ENCODE results near the gene FUT8.

The FUT8 gene

DNA sequence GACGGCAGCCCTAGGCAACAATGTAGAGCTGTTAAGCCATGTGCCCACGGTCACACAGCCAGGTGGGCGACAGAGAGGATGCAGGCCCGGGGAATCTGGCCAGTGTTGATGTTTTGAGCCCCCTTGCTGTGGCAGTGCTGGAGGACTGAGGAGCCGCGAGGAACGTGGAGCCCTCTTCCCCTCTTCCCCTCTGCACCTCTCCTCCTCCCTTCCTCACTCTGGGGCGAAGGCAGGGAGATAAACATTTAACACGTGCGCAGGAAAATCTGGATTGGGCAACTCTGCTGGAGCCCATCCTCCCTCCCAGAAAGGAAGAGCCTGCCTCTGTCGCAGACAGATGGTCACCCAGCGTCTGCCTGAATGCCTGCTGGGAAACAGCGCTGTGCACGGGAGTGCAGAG is 376.8 kb downstream of the FUT8 start:
- DNase-seq (ENCODE audit: extremely low read depth, low read depth), result no peak
- TF ChIP-seq, protein P1, sequence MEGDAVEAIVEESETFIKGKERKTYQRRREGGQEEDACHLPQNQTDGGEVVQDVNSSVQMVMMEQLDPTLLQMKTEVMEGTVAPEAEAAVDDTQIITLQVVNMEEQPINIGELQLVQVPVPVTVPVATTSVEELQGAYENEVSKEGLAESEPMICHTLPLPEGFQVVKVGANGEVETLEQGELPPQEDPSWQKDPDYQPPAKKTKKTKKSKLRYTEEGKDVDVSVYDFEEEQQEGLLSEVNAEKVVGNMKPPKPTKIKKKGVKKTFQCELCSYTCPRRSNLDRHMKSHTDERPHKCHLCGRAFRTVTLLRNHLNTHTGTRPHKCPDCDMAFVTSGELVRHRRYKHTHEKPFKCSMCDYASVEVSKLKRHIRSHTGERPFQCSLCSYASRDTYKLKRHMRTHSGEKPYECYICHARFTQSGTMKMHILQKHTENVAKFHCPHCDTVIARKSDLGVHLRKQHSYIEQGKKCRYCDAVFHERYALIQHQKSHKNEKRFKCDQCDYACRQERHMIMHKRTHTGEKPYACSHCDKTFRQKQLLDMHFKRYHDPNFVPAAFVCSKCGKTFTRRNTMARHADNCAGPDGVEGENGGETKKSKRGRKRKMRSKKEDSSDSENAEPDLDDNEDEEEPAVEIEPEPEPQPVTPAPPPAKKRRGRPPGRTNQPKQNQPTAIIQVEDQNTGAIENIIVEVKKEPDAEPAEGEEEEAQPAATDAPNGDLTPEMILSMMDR (IDR thresholded peaks at IDR 0.05; ENCODE audit: low read depth, low read length), result no peak

DNA sequence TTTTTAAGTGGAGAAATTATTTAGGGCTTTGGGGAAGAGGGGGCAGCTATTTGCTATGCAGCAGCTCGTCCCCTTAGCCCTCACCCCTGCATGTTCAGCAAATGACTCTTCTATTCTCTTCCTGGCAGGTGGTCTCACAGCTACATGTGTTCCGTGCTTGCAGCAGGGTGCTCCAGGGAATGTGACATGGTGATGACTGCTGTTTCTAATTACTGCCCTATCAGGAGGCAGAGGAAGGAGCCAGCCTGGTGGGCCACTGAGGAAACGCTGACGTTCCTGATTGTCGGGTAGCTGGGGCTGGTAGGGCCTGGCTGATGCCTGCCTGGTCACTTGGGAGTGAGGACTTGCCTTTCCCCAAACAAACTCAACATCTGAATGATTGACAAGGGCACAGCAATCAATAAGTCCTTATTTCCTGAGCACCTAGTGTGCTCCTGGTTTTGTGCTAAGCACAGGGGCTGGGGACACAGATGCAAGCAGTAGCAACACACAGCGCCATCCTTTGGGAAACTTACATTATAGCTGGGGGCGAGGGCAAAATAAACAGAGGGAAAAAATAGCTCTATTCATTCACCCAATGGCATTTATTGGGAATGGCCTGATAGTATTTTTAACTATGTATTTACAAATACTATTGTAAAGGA is 377.8 kb downstream of the FUT8 start:
- no peak for DNase-seq (ENCODE audit: extremely low read depth, low read depth)
- TF ChIP-seq, protein P1 (IDR thresholded peaks at IDR 0.05; ENCODE audit: low read depth, low read length), result no peak

DNA sequence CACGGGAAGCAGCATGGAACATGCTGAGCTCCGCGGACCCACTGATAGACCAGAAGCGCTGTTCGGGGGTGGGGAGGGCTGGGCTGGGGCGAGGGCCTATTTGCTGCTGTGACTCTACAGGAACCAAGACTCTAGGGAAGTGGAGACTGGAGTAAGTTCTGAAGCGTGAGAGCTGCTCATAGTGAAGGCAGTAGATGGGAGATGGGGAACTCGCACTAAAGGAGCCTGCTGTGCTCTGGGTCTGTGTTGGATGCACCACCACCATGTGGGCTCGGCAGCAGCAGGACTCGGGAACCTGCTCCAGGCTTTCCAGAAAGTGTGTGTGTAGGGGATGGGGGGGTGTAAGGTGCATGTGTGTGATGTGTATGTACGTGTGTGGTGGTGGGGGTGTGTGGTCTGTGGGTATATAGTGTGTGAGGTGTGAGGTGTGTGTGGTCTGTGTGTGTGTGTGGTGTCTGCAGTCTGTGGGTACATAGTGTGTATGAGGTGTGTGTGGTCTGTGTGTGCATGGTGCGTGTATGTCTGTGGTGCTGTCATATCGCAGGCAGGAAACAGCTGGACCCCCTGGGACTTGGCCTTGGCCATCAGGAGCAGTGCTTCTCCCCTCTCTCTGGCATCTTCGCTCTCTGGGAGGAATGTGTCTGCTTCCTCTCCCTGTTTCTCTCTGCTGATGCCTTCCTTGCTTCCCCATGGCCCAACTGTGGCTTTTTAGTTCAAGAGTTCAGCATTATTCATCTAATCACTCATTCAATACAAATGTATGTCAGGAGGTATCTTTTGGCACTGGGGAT is 378.9 kb downstream of the FUT8 start:
- peak; percentile 4 for DNase-seq (ENCODE audit: extremely low read depth, low read depth)
- TF ChIP-seq, protein P1 (IDR thresholded peaks at IDR 0.05; ENCODE audit: low read depth, low read length), result no peak

DNA sequence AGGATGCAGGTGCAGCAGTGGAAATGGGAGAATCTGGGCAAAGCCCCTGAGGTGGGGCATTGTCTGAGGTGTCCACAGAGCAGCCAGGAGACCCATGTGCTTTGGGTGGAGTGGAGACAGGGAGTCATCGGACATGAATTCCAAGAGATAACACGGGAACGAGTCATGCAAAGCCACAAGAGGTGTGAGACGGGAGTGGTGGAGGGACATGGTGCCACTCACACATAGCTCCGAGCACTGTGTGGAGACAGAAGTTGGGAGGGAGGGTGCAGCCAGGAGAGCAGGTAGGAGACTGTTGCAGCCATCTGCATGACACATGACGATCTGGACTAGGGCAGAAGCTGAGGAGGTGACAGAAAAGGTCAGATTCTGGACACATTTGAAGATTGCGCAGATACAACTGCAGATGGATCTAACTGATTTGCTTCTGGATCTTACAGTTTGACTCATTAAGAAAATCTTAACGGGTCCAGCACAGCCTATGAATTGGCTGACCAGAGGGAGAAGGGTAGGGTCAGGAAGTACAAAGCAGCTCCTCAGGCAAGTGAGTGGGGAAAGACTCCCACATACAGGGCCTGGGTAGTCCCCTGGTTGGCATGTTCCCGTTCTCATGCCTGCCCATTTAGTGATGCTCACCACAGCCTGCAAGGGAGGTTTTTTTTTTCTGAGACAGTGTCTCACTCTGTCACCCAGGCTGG is 379.8 kb downstream of the FUT8 start:
- TF ChIP-seq, protein P1 (IDR thresholded peaks at IDR 0.05; ENCODE audit: low read depth, low read length), result no peak
- DNase-seq (ENCODE audit: extremely low read depth, low read depth), result no peak
